Stimulated activated CD4-positive, alpha-beta T cell treated with anti-CD3 and anti-CD28 coated beads, Interleukin-12 subunit alpha, Interleukin-12 subunit beta, amount 100 ng/mL, for 4 hours (primary cell): Measurements from ENCODE around the gene STX12.
"Not testable (repeated sequence)": the region's sequence is repeated elsewhere in the genome, so short reads cannot be mapped to it uniquely, and the experiment has no call there.

Experiments used
- DNase-seq: peaks from one replicate; pipeline ENCODE4 v3.0.0-alpha.2; 2020

Gene STX12

DNA sequence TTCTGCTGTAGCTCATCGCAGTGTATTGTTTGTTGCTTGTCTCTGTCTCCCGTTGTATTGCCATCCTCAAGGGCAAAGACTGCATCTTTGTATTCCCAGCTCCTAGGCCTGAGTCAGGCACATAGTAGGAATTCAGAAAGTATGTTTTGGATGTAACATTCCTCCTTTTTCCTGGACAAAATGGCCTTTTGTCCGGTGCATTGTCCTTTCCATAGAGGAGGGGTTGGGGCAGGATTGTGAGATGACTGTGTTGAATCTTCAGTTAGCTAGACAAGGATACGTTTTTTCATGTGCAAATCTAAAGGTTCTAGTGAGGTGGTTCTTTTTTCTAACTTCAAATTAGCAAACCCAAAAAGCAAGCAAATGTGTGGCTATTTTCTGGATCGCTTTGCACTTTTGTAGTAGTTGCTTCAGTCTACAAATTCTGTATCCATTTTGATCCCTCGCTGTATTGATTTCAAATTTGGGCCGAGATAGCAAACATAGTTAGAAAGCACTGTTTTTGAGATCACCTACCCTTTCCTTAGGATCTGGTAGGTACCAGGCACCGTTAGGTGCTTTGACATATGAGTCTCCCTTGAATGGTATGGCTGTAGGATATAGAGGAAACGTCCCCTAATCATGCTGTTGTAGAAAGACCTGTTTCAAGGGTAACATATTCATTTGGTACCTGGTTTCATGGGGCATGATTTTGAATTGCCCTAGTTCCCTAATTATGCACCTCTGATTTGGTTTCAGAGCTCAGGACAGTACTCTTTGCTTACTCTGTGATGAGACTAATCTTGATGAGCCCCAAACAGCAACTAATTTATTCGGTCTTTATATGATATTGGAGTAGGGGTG is 58.8 kb downstream of the STX12 start:
- DNase-seq = no peak

DNA sequence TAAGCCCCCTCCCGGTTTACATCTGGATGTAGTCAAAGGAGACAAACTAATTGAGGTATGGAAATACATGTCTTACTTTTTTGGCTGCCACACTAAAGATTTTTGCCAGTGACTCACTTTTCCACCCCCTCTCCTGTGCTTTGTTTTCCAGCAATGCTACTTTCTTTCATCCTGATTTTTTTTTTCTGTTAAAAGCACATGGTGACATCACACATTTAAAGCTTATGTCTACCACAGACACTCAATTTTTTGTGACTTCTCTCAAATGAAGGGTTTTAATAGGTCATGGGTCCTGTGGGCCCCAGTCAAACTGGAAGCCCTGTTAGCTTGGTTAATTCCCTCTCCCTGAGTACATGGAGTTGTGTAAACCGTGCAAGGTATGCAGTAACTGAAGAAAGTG is 59.7 kb downstream of the STX12 start:
- no peak for DNase-seq

DNA sequence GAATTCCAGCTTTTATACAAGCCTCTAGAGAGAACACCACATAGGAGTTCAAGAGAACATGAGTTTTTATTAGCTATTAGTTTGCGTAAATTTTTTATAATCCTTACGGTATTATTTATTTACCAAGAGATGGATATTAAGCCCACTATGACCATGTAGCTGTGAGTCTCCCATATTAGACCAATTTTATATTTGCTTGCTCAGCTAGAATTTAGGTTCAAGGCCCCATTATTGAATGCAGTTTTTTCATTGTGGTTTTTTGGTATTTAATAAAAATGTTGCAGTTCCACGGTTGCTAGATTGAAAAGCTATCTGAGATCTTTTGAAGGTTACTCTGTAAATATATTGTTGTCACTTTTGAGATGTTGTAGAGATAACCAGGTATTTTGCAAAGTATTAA is 60.5 kb downstream of the STX12 start:
- DNase-seq = no peak

DNA sequence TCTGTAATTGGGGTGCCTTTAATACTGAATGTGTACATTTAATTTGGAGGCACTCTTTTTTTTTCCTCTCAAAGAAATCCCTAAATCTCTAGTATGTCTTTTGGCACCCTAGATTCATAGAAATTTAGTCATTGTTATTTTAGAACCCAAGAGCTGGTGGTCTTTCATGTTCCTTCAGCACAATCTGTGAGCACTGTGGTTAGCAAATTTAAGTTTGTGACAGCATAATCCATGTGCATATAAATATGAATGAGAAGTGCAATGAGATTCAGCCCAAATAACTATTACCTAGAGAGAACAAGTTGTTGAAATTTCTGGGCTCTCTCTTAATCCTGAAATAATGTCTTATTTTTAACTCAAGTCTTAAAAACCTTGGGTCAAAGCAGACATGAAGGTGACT is 62.0 kb downstream of the STX12 start:
- DNase-seq = no peak

GRCh38 chr1:27835501-27835900 is 62.5 kb downstream of the STX12 start:
- DNase-seq = no peak

GRCh38 chr1:27849951-27850350 is 76.9 kb downstream of the STX12 start:
- DNase-seq = no peak

DNA sequence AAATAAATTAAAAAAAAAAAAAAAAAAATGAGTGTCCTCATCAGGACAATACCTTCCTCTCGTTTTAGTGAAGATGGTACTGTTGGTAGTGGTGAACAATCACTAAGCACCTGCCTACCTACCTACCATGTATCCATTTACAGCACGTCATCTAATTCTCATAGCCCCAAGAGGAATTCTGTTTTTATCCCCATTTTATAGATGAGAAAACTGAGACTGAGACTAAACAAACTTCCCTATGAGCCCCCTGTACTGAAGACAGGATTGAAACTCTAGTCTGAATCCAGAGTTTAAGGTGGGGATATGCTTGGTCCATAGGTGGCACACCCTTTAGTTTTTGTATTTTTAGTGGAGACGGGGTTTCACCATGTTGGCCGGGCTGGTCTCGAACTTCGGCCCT is 82.1 kb downstream of the STX12 start:
- no peak for DNase-seq

DNA sequence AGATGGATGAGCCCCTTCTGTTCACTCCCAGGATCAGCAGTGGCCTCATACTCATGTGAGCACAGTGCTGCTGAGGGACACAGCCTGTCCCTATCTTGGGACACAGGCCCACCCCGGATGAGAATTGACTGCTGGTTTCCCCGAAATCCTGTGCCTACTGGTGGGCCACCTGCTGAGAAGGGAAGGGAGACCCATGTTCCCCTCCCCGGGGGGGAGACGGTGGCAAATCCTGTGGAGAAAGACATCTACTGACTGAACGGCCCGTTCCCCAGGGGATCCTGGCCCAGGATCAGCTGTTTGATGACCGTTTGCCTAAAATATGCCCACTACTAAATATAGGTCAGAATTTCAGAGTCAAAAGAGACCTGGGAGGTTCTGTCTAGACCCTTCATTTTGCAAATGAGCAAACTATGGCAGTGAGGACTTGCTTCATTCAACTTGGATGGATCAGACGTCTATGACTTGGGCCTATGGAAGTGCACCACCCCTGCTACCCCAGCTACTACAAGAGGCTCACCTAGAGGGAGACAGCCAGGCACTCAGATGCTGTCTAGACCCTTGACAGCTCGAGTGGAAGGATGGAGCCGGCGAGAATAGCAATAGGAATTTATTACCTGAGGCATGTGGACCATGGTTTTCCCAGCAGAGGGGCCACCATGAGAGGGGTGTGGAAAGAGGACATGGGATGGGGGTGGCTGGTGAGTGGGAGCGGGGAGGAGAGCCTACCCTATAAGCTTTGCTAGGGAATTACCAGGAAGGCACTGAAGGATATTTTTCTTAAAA is 83.7 kb downstream of the STX12 start:
- DNase-seq = no peak

DNA sequence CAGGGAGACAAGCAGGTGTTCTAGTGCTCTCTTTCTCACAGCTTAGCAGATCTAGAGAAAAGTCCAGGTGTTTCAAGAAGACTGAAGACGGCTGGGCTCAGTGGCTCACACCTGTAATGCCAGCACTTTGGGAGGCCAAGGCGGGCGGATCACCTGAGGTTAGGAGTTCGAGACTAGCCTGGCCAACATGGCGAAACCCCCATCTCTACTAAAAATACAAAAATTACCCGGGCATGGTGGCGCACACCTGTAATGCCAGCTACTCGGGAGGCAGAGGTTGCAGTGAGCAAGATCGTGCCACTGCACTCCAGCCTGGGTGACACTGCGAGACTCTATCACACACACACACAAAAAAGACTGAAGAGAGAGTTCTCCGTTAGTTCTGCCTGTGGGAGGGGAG is 84.5 kb downstream of the STX12 start:
- DNase-seq = not testable (repeated sequence)

- peak; percentile 85 for DNase-seq
Measured at GRCh38 chr1:27858072-27858948, 85.3 kb downstream of the STX12 start.

GRCh38 chr1:27858949-27859576 is 86.0 kb downstream of the STX12 start:
- DNase-seq = no peak

GRCh38 chr1:27861436-27861835 is 88.4 kb downstream of the STX12 start:
- no peak for DNase-seq

DNA sequence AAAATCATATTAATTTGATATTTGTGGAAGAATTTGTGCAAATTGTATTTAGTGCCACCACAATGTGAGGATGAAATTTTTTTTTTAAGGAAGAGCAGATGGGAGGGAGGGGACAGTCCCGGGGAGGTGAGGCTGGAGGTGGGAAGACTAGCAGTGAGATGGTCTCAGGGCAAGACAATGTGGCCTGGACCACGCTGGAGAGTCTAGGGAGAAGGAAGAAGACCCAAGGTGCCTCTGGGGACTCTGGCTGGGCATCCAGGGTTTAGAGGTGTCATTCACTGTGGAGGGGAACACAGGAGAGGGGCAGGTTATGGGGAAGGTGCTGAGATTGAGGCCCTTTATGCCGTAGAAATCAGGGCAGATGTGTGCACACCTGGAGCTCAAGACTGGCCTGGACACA is 89.0 kb downstream of the STX12 start:
- DNase-seq = no peak

GRCh38 chr1:27862671-27863537 is 89.9 kb downstream of the STX12 start:
- DNase-seq = no peak

- DNase-seq = no peak
Measured at GRCh38 chr1:27863538-27863915, 90.5 kb downstream of the STX12 start.

DNA sequence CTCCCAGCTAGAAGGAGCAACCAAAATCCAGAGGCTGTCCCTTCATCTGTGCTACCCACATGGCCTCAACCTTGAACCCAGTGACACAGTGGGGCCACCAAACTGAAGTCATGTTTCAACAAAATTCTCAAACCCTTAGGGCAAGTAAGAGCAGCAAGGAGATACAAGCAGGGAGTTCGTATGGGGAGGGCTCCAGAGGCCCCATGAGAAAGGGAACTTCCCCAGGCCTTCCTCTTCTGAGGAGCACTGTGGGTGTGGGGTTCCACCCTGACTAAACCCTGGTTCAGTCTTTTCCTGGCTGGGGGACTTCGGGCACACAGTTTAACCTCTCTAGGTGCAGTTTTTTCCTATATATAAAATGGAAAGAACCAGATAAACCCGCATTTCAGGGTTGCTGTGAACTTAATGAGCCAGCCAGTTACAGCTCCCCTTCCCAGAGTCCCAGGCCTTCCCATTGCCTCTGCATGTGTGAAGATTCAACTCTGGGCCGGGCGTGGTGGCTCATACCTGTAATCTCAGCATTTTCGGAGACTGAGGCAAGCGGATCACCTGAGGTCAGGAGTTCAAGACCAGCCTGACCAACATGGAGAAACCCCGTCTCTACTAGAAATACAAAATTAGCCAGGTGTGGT is 91.4 kb downstream of the STX12 start:
- DNase-seq = peak; percentile 37

DNA sequence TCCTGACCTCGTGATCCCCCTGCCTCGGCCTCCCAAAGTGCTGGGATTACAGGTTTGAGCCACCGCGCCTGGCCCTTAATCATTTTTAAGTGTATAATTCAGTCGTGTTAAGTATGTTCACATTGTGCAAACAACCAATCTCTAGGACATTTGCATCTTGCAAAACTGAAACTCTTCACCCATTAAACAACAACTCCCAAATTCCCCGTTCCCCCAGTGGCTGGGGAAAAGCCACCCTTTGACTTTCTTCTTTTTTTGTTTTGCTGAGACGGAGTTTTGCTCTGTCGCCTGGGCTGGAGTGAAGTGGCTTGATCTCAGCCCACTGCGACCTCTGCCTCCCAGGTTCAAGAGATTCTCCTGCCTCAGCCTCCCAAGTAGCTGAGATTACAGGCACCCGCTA is 92.8 kb downstream of the STX12 start:
- no peak for DNase-seq

- no peak for DNase-seq
Measured at GRCh38 chr1:27868556-27868931, 95.5 kb downstream of the STX12 start.

- peak; percentile 37 for DNase-seq
Measured at GRCh38 chr1:27868932-27869718, 96.1 kb downstream of the STX12 start.

DNA sequence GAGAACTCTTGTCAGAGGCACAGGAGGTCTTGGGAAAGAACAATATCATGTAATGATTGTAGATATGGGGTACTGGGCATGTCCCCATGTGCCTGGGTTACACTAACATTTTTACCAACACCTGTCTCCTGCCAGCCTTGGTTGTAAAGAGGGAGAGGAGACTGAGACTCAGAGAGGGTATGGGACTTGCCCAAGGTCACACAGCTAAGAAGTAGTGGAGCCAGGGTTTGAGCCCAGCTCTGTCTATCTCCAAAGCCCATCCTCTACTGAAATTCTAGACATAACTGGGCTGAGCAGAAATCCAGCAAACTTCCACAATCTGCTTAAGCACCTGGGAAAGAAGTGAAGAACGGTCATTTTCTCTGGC is 96.7 kb downstream of the STX12 start:
- DNase-seq = no peak

GRCh38 chr1:27871076-27871475 is 98.1 kb downstream of the STX12 start:
- not testable (repeated sequence) for DNase-seq
